Ovary (tissue), 3 donors: Measurements from ENCODE around the gene SUV39H1.

Source experiments
- POLR2A ChIP-seq: fragments of 450-650 bp; IDR thresholded peaks from one replicate; pipeline ENCODE4 v1.6.1; 2017; ENCODE audit warnings: antibody characterized with exemption, mild to moderate bottlenecking, moderate library complexity
- TF ChIP-seq, protein P1 (sequence below), 3 donors: fragments of 450-650 bp in 2 of 3; fragments of 200-600 bp in 1 of 3; IDR thresholded peaks; one replicate each; pipeline versions ENCODE4 v1.5.1 to v1.8.0; 2016 to 2022; ENCODE audit warnings: antibody characterized with exemption in 3 of 3, mild to moderate bottlenecking in 1 of 3
- donor health status: DM: no; HTN: no; CAD: no.

DNA sequence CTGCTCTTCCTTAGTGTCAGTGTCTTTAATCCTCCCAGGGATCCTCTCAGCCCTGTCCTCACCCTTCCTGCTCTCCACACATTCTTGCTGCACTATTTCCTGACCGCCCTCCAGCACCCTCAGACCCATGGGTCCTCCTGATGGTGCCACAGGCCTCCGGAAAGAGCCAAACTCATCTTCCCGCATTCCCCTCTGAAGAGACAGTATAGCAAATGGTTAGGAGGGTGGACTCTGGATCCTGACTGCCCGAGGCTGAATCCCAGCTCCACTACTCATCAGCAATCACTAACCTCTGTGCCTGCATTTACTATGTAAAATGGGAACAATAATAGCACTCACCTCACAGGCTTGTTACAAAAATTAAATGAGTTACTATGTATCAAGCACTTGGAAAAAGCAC is 6.2 kb downstream of the SUV39H1 start:
- TF ChIP-seq, protein P1, sequence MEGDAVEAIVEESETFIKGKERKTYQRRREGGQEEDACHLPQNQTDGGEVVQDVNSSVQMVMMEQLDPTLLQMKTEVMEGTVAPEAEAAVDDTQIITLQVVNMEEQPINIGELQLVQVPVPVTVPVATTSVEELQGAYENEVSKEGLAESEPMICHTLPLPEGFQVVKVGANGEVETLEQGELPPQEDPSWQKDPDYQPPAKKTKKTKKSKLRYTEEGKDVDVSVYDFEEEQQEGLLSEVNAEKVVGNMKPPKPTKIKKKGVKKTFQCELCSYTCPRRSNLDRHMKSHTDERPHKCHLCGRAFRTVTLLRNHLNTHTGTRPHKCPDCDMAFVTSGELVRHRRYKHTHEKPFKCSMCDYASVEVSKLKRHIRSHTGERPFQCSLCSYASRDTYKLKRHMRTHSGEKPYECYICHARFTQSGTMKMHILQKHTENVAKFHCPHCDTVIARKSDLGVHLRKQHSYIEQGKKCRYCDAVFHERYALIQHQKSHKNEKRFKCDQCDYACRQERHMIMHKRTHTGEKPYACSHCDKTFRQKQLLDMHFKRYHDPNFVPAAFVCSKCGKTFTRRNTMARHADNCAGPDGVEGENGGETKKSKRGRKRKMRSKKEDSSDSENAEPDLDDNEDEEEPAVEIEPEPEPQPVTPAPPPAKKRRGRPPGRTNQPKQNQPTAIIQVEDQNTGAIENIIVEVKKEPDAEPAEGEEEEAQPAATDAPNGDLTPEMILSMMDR (IDR thresholded peaks at IDR 0.05): no peak
- TF ChIP-seq POLR2A: no peak
